ENCODE data around the gene GNG12.
"Not testable (repeated sequence)": the region's sequence is repeated elsewhere in the genome, so short reads cannot be mapped to it uniquely, and the experiment has no call there.

Gene GNG12

GRCh38 chr1:67683766-67684525, 149.3 kb downstream of the GNG12 start:
- in situ Hi-C loops (cut with HindIII; ENCODE audit: low pct_ligation_motif_present, low pct_unique_long_range_greater_than_20kb, low sequenced_read_pairs), result no loop called here
- DNase-seq, result peak; percentile 6

DNA sequence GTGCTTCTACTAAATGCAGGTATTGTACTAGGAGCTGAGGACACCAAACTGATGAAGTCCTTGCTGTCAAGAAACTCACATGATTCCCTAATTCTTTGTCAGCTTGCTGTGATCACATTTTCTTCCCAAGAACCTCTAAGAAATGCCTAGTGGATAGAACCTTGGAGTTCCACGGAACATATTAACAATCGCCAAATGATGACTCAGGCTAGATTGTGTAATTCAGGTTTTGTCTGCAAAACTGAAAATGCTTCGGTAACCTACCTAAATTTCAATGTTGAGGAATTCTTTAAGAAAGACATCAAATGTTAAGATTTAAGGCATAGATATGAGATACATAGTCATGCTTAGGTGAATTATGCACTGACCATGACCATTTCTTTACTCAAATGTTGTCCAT, 150.0 kb downstream of the GNG12 start:
- peak; percentile 64 for DNase-seq
- in situ Hi-C loops (cut with HindIII; ENCODE audit: low pct_ligation_motif_present, low pct_unique_long_range_greater_than_20kb, low sequenced_read_pairs), result no loop called here

GRCh38 chr1:67682659-67683197, 150.5 kb downstream of the GNG12 start:
- in situ Hi-C loops (cut with HindIII; ENCODE audit: low pct_ligation_motif_present, low pct_unique_long_range_greater_than_20kb, low sequenced_read_pairs), result no loop called here
- DNase-seq, result peak; percentile 62

- no peak for DNase-seq
- in situ Hi-C loops (cut with HindIII; ENCODE audit: low pct_ligation_motif_present, low pct_unique_long_range_greater_than_20kb, low sequenced_read_pairs), result no loop called here
These were observed 152.8 kb downstream of the GNG12 start for GRCh38 chr1:67680486-67680885.

DNA sequence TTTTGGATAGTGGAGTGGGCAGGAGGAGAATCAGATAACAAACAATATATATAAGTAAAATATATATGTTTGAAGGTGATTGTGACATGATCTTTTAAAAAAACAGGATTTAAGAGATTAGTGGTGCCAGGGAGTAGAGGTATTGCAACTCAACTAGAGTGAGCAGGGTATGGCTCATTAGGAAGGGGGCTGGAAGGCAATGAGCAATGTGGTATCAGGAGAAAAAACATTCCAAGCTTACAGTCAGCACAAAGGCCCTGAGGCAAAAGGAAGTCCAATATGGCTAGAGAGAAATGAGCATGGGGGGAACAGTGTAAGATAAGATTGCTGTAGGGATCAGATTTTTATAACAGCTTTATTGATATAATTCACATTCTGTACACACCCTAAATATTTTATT, 153.6 kb downstream of the GNG12 start:
- in situ Hi-C loops (cut with HindIII; ENCODE audit: low pct_ligation_motif_present, low pct_unique_long_range_greater_than_20kb, low sequenced_read_pairs), result no loop called here

GRCh38 chr1:67677930-67678329, 155.3 kb downstream of the GNG12 start:
- in situ Hi-C loops (cut with HindIII; ENCODE audit: low pct_ligation_motif_present, low pct_unique_long_range_greater_than_20kb, low sequenced_read_pairs), result no loop called here
- no peak for DNase-seq

More for the DNA sequence above, 153.6 kb downstream of the GNG12 start:
- no peak for DNase-seq

DNA sequence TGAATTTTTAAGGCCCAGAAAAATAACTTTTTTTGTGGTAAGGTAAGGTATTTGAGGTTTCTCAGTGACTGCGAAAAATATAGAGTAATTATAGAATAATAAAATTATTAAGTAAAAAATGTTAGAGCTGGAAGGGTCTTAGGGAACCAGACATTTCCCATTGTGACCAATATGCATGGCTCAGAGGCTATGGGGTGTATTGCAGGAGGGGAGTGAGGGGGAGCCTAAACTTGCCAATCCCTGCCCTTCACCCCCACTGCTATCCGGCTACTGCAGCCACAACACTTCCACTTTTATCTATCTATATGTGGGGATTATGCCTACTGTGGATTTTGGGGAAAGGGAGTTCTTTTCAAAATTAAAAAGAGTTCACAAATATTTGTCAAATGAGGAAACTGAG, 155.9 kb downstream of the GNG12 start:
- DNase-seq, result no peak
- in situ Hi-C loops (cut with HindIII; ENCODE audit: low pct_ligation_motif_present, low pct_unique_long_range_greater_than_20kb, low sequenced_read_pairs), result no loop called here

GRCh38 chr1:67676946-67677345, 156.3 kb downstream of the GNG12 start:
- no peak for DNase-seq
- in situ Hi-C loops (cut with HindIII; ENCODE audit: low pct_ligation_motif_present, low pct_unique_long_range_greater_than_20kb, low sequenced_read_pairs), result no loop called here

DNA sequence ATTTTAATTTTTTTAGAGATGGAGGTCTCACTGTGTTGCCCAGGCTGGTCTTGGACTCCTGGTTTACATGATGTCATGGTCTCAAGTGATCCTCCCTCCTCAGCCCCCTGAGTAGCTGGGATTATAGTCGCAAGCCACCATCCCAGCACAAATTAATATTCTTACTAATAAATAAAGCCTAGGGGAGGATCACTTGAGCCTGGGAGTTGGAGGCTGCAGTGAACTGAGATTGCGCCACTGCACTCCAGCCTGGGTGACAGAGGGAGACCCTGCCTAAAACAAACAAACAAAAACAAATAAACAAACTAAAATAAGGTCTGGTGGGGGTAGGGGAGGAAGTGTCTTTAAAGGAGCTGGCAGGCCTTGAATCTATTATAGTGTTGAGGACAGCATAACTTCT, 157.0 kb downstream of the GNG12 start:
- in situ Hi-C loops (cut with HindIII; ENCODE audit: low pct_ligation_motif_present, low pct_unique_long_range_greater_than_20kb, low sequenced_read_pairs), result no loop called here
- DNase-seq, result no peak

GRCh38 chr1:67675800-67676199, 157.5 kb downstream of the GNG12 start:
- DNase-seq, result no peak
- in situ Hi-C loops (cut with HindIII; ENCODE audit: low pct_ligation_motif_present, low pct_unique_long_range_greater_than_20kb, low sequenced_read_pairs), result no loop called here

DNA sequence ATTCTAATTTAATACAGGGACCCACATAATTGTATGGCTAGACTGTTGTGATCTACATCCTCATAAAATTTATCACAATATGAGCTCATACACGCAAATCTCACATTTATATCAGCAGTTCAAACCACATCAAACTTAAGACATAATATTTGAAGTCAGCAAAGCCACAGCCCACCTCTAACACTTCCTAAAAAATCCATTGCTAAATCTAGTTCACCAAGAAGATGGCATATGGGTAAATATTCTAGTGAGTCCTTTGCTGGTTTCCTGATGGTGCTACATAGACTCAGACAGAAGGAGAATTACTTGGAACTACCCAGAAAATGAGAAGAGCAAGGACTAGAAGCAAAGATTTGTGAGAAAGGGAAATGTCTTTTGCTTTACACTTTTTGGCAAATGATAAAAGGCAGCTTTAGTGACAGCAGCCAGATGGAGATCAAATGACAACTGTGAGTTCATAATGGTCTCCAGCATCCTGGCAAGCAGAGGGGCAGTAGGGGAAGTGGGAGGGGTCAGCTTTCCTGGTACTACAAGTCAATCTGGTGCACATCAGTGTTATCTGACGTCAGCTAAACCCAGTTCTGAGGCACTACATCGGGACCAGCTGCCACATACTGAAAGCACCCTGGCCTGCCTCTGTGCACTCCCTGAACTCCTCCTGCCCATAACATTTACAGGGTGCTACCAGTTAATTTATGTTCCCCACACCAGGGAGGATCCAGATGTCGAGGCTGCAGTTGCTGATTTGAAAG, 158.8 kb downstream of the GNG12 start:
- in situ Hi-C loops (cut with HindIII; ENCODE audit: low pct_ligation_motif_present, low pct_unique_long_range_greater_than_20kb, low sequenced_read_pairs), result no loop called here
- no peak for DNase-seq

DNA sequence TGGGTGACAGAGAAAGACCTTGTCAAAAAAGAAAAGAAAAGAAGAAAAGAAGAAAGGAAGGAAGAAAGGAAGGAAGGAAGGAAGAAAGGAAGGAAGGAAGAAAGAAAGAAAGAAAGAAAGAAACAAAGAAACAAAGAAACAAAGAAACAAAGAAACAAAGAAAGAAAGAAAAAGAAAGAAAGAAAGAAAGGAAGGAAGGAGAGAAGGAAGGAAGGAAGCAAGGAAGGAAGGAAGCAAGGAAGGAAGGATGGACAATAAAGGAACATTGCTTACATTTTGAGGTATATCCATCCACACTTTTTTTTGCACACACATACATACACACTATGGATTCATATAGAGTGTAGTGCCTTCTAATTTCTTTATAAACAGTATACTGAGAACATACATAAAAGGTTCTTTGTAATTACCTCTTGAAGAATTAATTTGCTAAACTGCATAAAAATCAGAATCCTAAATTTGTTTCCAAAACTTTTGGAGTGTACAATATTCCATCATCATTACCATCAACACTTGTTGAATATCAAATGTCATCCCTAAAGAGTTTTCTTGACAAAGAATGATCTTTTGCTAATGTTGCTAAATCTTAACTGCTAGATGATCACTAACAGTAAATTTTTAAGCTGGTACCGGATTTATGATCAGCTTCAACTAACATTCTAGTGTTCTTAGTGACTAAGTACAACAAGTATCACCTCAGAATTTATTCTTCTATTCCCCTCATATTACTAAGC, 159.6 kb downstream of the GNG12 start:
- in situ Hi-C loops (cut with HindIII; ENCODE audit: low pct_ligation_motif_present, low pct_unique_long_range_greater_than_20kb, low sequenced_read_pairs), result no loop called here
- no peak for DNase-seq

GRCh38 chr1:67672260-67672803, 160.9 kb downstream of the GNG12 start:
- in situ Hi-C loops (cut with HindIII; ENCODE audit: low pct_ligation_motif_present, low pct_unique_long_range_greater_than_20kb, low sequenced_read_pairs), result no loop called here
- DNase-seq, result no peak

GRCh38 chr1:67668660-67669059, 164.6 kb downstream of the GNG12 start:
- no peak for DNase-seq
- in situ Hi-C loops (cut with HindIII; ENCODE audit: low pct_ligation_motif_present, low pct_unique_long_range_greater_than_20kb, low sequenced_read_pairs), result no loop called here

DNA sequence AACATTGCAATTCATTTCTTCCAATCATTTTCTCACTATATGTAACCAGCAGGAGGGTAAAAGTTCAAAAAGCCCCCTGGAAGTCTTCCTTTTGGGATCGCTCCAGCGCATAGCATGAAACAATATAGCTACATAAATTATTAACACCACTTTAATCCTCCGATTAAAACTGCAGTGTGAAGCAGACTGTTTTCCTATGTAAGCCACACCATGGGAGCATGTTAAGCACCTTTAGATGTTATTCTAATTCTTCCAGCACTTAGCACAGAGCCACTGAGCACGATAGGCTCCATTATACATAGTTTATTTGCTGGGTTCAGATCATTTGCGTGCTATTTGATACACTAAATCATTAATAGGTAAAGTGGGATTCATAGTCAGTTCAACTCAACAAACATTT, 166.6 kb downstream of the GNG12 start:
- in situ Hi-C loops (cut with HindIII; ENCODE audit: low pct_ligation_motif_present, low pct_unique_long_range_greater_than_20kb, low sequenced_read_pairs), result no loop called here
- DNase-seq, result no peak

- DNase-seq; in situ Hi-C loops (cut with HindIII; ENCODE audit: low pct_ligation_motif_present, low pct_unique_long_range_greater_than_20kb, low sequenced_read_pairs): not testable (repeated sequence)
These were observed 168.0 kb downstream of the GNG12 start for GRCh38 chr1:67665307-67665706.

DNA sequence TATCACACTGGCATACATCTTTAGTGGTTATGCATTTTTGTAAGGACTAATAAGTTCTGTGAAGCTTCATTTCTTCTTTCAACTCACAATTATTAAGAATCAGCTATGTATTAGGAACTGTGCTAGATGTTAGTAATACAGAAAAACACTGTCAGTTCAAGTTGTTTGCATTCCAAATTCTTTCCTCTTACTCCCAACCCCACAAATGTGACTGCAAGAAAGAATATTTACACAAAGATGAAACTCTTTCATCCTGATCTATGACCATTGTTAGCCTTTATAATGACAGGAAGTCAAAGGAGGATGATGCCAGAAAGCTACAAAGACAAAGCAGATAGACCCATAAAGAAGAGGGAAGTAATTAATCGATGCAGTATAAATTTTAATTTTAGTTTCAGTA, 169.2 kb downstream of the GNG12 start:
- no peak for DNase-seq
- in situ Hi-C loops (cut with HindIII; ENCODE audit: low pct_ligation_motif_present, low pct_unique_long_range_greater_than_20kb, low sequenced_read_pairs), result no loop called here

DNA sequence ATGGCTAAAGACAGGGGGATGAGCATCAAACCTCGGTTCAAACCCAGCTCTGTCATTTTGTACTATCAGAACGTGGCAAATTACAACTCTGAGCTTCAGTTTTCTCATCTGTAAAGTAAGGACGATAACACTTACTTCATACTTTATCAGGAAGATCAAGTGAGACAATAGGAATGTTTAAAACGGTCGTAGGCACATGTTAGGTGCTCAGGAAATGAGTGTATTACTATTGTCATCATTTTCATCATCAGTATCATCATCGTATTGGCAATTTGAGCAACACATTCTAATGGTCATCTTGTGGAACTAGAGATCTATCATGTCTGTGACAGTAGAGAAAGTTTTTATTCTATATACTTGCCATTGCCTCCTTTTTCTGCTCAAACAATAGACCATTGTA, 170.4 kb downstream of the GNG12 start:
- DNase-seq, result no peak
- in situ Hi-C loops (cut with HindIII; ENCODE audit: low pct_ligation_motif_present, low pct_unique_long_range_greater_than_20kb, low sequenced_read_pairs), result no loop called here

- DNase-seq, result no peak
These were observed 174.0 kb downstream of the GNG12 start for GRCh38 chr1:67659229-67659628.

More at GRCh38 chr1:67659229-67659628, 174.0 kb downstream of the GNG12 start:
- in situ Hi-C loops (cut with HindIII; ENCODE audit: low pct_ligation_motif_present, low pct_unique_long_range_greater_than_20kb, low sequenced_read_pairs), result no loop called here

Data from ACHN (cell line).